ENCODE results near the gene UQCR11.

DNA sequence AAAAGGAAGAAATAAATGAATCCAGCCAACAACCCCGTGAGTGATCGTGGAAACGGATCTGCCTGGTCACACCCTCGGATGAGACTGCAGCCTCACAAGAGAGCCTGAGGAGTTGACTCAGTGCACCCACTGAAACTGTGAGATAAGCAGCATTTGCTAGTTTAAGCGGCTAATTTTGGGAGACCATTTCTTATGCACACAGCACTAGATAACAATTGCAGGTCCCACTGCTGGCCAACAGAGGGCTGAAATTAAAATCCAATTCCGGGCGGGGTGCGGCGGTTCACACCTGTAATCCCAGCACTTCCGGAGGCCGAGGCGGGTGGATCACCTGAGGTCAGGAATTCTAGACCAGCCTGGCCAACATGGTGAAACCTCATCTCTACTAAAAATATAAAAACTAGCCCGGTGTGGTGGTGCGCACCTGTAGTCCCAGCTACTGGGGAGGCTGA, 3.6 kb downstream of the UQCR11 start:
- TF ChIP-seq, protein P1, sequence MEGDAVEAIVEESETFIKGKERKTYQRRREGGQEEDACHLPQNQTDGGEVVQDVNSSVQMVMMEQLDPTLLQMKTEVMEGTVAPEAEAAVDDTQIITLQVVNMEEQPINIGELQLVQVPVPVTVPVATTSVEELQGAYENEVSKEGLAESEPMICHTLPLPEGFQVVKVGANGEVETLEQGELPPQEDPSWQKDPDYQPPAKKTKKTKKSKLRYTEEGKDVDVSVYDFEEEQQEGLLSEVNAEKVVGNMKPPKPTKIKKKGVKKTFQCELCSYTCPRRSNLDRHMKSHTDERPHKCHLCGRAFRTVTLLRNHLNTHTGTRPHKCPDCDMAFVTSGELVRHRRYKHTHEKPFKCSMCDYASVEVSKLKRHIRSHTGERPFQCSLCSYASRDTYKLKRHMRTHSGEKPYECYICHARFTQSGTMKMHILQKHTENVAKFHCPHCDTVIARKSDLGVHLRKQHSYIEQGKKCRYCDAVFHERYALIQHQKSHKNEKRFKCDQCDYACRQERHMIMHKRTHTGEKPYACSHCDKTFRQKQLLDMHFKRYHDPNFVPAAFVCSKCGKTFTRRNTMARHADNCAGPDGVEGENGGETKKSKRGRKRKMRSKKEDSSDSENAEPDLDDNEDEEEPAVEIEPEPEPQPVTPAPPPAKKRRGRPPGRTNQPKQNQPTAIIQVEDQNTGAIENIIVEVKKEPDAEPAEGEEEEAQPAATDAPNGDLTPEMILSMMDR (IDR thresholded peaks at IDR 0.05): peak; percentile 22; the same call in 1 of the 2 replicates
- TF ChIP-seq ZFX (IDR thresholded peaks at IDR 0.05; ENCODE audit: borderline replicate concordance): no peak

All from 22Rv1 (cell line).